Measurements from ENCODE around the gene WDR72.
"Not testable (repeated sequence)": the region's sequence is repeated elsewhere in the genome, so short reads cannot be mapped to it uniquely, and the experiment has no call there.

WDR72 gene

GRCh38 chr15:53759411-53759931 is at the start of gene WDR72:
WDR72 (minus strand) TSS chr15:53759663; CDS start chr15:53733149, 26,514 bp downstream.
- no peak for FAIRE-seq

- peak; percentile 51 for FAIRE-seq
Measured at GRCh38 chr15:53808058-53808706, 48.7 kb upstream of the WDR72 start.

- no peak for FAIRE-seq
Measured at GRCh38 chr15:53807501-53807900, 48.0 kb upstream of the WDR72 start.

- FAIRE-seq, result no peak
Measured at GRCh38 chr15:53802672-53803071, 43.2 kb upstream of the WDR72 start.

GRCh38 chr15:53791581-53791980 is 32.1 kb upstream of the WDR72 start:
- no peak for FAIRE-seq

- no peak for FAIRE-seq
Measured at GRCh38 chr15:53789654-53790375, 30.4 kb upstream of the WDR72 start.

- no peak for FAIRE-seq
Measured at GRCh38 chr15:53786401-53786800, 26.9 kb upstream of the WDR72 start.

GRCh38 chr15:53785241-53785640 is 25.8 kb upstream of the WDR72 start:
- not testable (repeated sequence) for FAIRE-seq

GRCh38 chr15:53762916-53763315 is 3.5 kb upstream of the WDR72 start:
- FAIRE-seq, result no peak

- no peak for FAIRE-seq
Measured at GRCh38 chr15:53758412-53758811, 1.1 kb downstream of the WDR72 start.

- FAIRE-seq, result no peak
Measured at GRCh38 chr15:53757906-53758305, 1.6 kb downstream of the WDR72 start.

GRCh38 chr15:53753813-53754212 is 5.7 kb downstream of the WDR72 start:
- no peak for FAIRE-seq

- FAIRE-seq, result no peak
Measured at GRCh38 chr15:53752406-53752805, 7.1 kb downstream of the WDR72 start.

- FAIRE-seq, result no peak
Measured at GRCh38 chr15:53747501-53748068, 11.9 kb downstream of the WDR72 start.

- no peak for FAIRE-seq
Measured at GRCh38 chr15:53746101-53746500, 13.4 kb downstream of the WDR72 start.

GRCh38 chr15:53739651-53740050 is 19.8 kb downstream of the WDR72 start:
- no peak for FAIRE-seq

GRCh38 chr15:53739187-53739586 is 20.3 kb downstream of the WDR72 start:
- no peak for FAIRE-seq

- no peak for FAIRE-seq
Measured at GRCh38 chr15:53721334-53722087, 38.0 kb downstream of the WDR72 start.

- no peak for FAIRE-seq
Measured at GRCh38 chr15:53716909-53717876, 42.3 kb downstream of the WDR72 start.

- FAIRE-seq, result no peak
Measured at GRCh38 chr15:53713218-53713617, 46.2 kb downstream of the WDR72 start.

GRCh38 chr15:53710906-53711305 is 48.6 kb downstream of the WDR72 start:
- no peak for FAIRE-seq

GRCh38 chr15:53709821-53710220 is 49.6 kb downstream of the WDR72 start:
- no peak for FAIRE-seq
